IMR-90 (cell line): ENCODE measurements around the gene CD300LF. TPM values are rescaled to one million over a fixed set of nuclear protein-coding genes. Genes with fewer than 3 reads are reported as not detected.

ENCODE experiments used
- ATAC-seq: fragments of 200-7000 bp; cut with Tn5 transposase; 2 replicates; pipeline ENCODE4 v1.9.1; 2020; ENCODE audit warnings: low read depth, mild to moderate bottlenecking, moderate library complexity
- BruUV-seq: library from RNA; stranded (reverse); fragments of 400-500 nt; replicated peaks from 2 replicates; lab custom pipeline; 2021; lab: Mats Ljungman, UMichigan
- CTCF ChIA-PET: fragments of 300-600 bp; formaldehyde crosslinking; extraction: SDS; loops from one replicate; lab custom pipeline; 2021; ENCODE audit warnings: antibody characterized with exemption; lab: Yijun Ruan, JAX
- POLR2A ChIA-PET: fragments of 300-600 bp; sonication (Branson Sonifier 250); formaldehyde crosslinking; loops from one replicate; lab custom pipeline; 2022; ENCODE audit warnings: antibody characterized with exemption; ENCODE audit not compliant: unreplicated experiment; lab: Charles Lee
- DNase-seq: peaks from one replicate; pipeline ENCODE4 v3.0.0; 2013
- H2AFZ ChIP-seq: replicated peaks from 2 replicates; pipeline ENCODE3; 2013; ENCODE audit warnings: low read length, mild to moderate bottlenecking; ENCODE audit not compliant: poor library complexity
- H2AK5ac ChIP-seq: 2 replicates; pipeline ENCODE4 v1.6.1; 2013; ENCODE audit warnings: low read depth, low read length, inconsistent platforms
- H2AK9ac ChIP-seq: replicated peaks from 2 replicates; pipeline ENCODE3; 2013; ENCODE audit warnings: mild to moderate bottlenecking, low read depth, low read length, moderate library complexity; ENCODE audit not compliant: poor library complexity
- H2BK120ac ChIP-seq: 2 replicates; pipeline ENCODE4 v1.6.1; 2013; ENCODE audit warnings: low read depth, low read length, inconsistent platforms
- H2BK15ac ChIP-seq: 3 replicates; pipeline ENCODE4 v1.6.1; 2013; ENCODE audit warnings: low read depth, low read length, inconsistent platforms
- H2BK20ac ChIP-seq: 2 replicates; pipeline ENCODE4 v1.6.1; 2013; ENCODE audit warnings: low read depth, mild to moderate bottlenecking, inconsistent platforms, low read length, moderate library complexity
- H2BK5ac ChIP-seq: 2 replicates; pipeline ENCODE4 v1.6.1; 2013; ENCODE audit warnings: mild to moderate bottlenecking, low read depth, low read length, inconsistent platforms; ENCODE audit not compliant: poor library complexity, severe bottlenecking
- H3K14ac ChIP-seq: replicated peaks from 2 replicates; pipeline ENCODE4 v1.6.1; 2013; ENCODE audit warnings: low read depth, low read length, inconsistent platforms
- H3K18ac ChIP-seq: 2 replicates; pipeline ENCODE4 v1.6.1; 2013; ENCODE audit warnings: low read depth, low read length, control low read depth
- H3K23ac ChIP-seq: 2 replicates; pipeline ENCODE4 v1.6.1; 2013; ENCODE audit warnings: low read depth, low read length, inconsistent platforms
- H3K27ac ChIP-seq: 2 replicates; pipeline ENCODE4 v1.5.1; 2013; ENCODE audit warnings: mild to moderate bottlenecking, control low read depth, low read length; ENCODE audit not compliant: insufficient read depth
- H3K27me3 ChIP-seq: 2 replicates; pipeline ENCODE4 v1.6.1; 2013; ENCODE audit warnings: low read length; ENCODE audit not compliant: control insufficient read depth, insufficient read depth
- H3K36me3 ChIP-seq: 2 replicates; pipeline ENCODE4 v1.6.1; 2013; ENCODE audit warnings: low read length, mixed read lengths; ENCODE audit not compliant: control insufficient read depth, insufficient read depth
- H3K4ac ChIP-seq: 2 replicates; pipeline ENCODE4 v1.6.1; 2013; ENCODE audit warnings: low read depth, low read length, inconsistent platforms
- H3K4me1 ChIP-seq: 2 replicates; pipeline ENCODE4 v1.6.1; 2013; ENCODE audit warnings: low read length, mixed read lengths; ENCODE audit not compliant: control insufficient read depth, insufficient read depth
- H3K4me2 ChIP-seq: 2 replicates; pipeline ENCODE4 v1.6.1; 2013; ENCODE audit warnings: low read depth, mild to moderate bottlenecking, control low read depth, low read length, moderate library complexity
- H3K4me3 ChIP-seq: 2 replicates; pipeline ENCODE4 v1.5.1; 2013; ENCODE audit warnings: low read depth, mild to moderate bottlenecking, control low read depth, low read length, moderate library complexity; ENCODE audit not compliant: insufficient read depth
- H3K56ac ChIP-seq: 2 replicates; pipeline ENCODE4 v1.6.1; 2013; ENCODE audit warnings: low read length, inconsistent platforms; ENCODE audit not compliant: insufficient read depth; ENCODE audit errors: extremely low read depth
- H3K79me1 ChIP-seq, 2 experiments: 2 replicates each; pipeline ENCODE4 v1.6.1; 2013; ENCODE audit warnings: low read length in 2 of 2, inconsistent platforms in 1 of 2, low read depth in 1 of 2
- H3K9ac ChIP-seq: 2 replicates; pipeline ENCODE4 v1.6.1; 2013; ENCODE audit warnings: low read depth, low read length, control low read depth
- H3K9me1 ChIP-seq: 2 replicates; pipeline ENCODE4 v1.6.1; 2013; ENCODE audit warnings: low read length, inconsistent platforms; ENCODE audit not compliant: insufficient read depth
- H3K9me3 ChIP-seq: 2 replicates; pipeline ENCODE4 v1.6.1; 2013; ENCODE audit warnings: low read length; ENCODE audit not compliant: control insufficient read depth, insufficient read depth
- H4K20me1 ChIP-seq: 2 replicates; pipeline ENCODE4 v1.6.1; 2013; ENCODE audit warnings: low read length, inconsistent platforms; ENCODE audit not compliant: insufficient read depth
- H4K5ac ChIP-seq: 2 replicates; pipeline ENCODE4 v1.6.1; 2013; ENCODE audit warnings: mild to moderate bottlenecking, low read depth, low read length, control low read depth
- H4K8ac ChIP-seq, 2 experiments: 2 replicates each; pipeline ENCODE4 v1.6.1; 2013; ENCODE audit warnings: low read depth in 2 of 2, low read length in 2 of 2, control low read depth in 1 of 2, inconsistent platforms in 1 of 2
- H4K91ac ChIP-seq: 2 replicates; pipeline ENCODE4 v1.6.1; 2013; ENCODE audit warnings: low read depth, low read length, inconsistent platforms; ENCODE audit not compliant: insufficient read depth
- BHLHE40 ChIP-seq: fragments of 150-350 bp; IDR thresholded peaks from 2 replicates; pipeline ENCODE4 v1.6.1; 2016; ENCODE audit warnings: mild to moderate bottlenecking, low read depth, low read length
- CEBPB ChIP-seq: IDR thresholded peaks from 2 replicates; pipeline ENCODE4 v1.6.1; 2012; ENCODE audit warnings: low read depth, low read length, improper control_type of control experiment
- CTCF ChIP-seq: conservative IDR thresholded peaks from 2 replicates; pipeline ENCODE4 v1.5.1; 2012; ENCODE audit warnings: mild to moderate bottlenecking, low read depth, low read length, improper control_type of control experiment
- ELK1 ChIP-seq: fragments of 150-350 bp; IDR thresholded peaks from 2 replicates; pipeline ENCODE4 v1.6.1; 2016; ENCODE audit warnings: low read depth, mild to moderate bottlenecking, low read length, moderate library complexity, borderline replicate concordance
- FOS ChIP-seq: fragments of 150-350 bp; IDR thresholded peaks from 2 replicates; pipeline ENCODE4 v1.6.1; 2016; ENCODE audit warnings: low read depth, low read length
- MAFK ChIP-seq: IDR thresholded peaks from 2 replicates; pipeline ENCODE4 v1.6.1; 2012; ENCODE audit warnings: low read depth, low read length, improper control_type of control experiment
- MAZ ChIP-seq: IDR thresholded peaks from 2 replicates; pipeline ENCODE4 v1.6.1; 2012; ENCODE audit warnings: low read depth, mild to moderate bottlenecking, low read length, improper control_type of control experiment, moderate library complexity, borderline replicate concordance
- NFE2L2 ChIP-seq: fragments of 150-350 bp; IDR thresholded peaks from 2 replicates; pipeline ENCODE4 v1.6.1; 2016; ENCODE audit warnings: low read depth, mild to moderate bottlenecking, low read length
- POLR2A ChIP-seq: IDR thresholded peaks from 2 replicates; pipeline ENCODE4 v1.6.1; 2012; ENCODE audit warnings: mild to moderate bottlenecking, low read depth, low read length
- RAD21 ChIP-seq: IDR thresholded peaks from 2 replicates; pipeline ENCODE4 v1.6.1; 2012; ENCODE audit warnings: low read length, improper control_type of control experiment
- RFX5 ChIP-seq: IDR thresholded peaks from 2 replicates; pipeline ENCODE4 v1.8.0; 2012; ENCODE audit warnings: low read depth, mild to moderate bottlenecking, low read length, moderate library complexity
- SMC3 ChIP-seq: fragments of 150-350 bp; IDR thresholded peaks from 2 replicates; pipeline ENCODE4 v1.6.1; 2016; ENCODE audit warnings: low read depth, mild to moderate bottlenecking, antibody characterized with exemption, low read length, moderate library complexity
- USF2 ChIP-seq: fragments of 150-350 bp; IDR thresholded peaks from 2 replicates; pipeline ENCODE4 v1.6.1; 2017; ENCODE audit warnings: mild to moderate bottlenecking, antibody characterized with exemption, low read length, low read depth
- WGBS, 2 experiments: methylation state at CpG; one replicate each; pipeline versions ENCODE4 v1.1.5 to v1.1.7; 2013; ENCODE audit warnings: missing lambda C conversion rate in 2 of 2; ENCODE audit not compliant: insufficient read length in 1 of 2; ENCODE audit errors: extremely low coverage in 2 of 2; 5-methylcytosine and 5-hydroxymethylcytosine counted together
- dilution Hi-C: fragments of 300-500 bp; cut with HindIII; formaldehyde crosslinking; loops from one replicate; pipeline ENCODE4 v1.14.3; 2018; ENCODE audit warnings: low sequenced_read_pairs; ENCODE audit not compliant: unreplicated experiment
- in situ Hi-C: fragments of 300-500 bp; cut with MboI; formaldehyde crosslinking; loops from 3 replicates; pipeline ENCODE4 v1.14.3; 2019; ENCODE audit warnings: low sequenced_read_pairs, inconsistent platforms, mixed read lengths
- intact Hi-C: fragments of 100-400 bp; cut with micrococcal nuclease; formaldehyde crosslinking; loops from 2 replicates; pipeline ENCODE4 v1.10.0; 2022
- polyA plus RNA-seq, 3 experiments: library from polyadenylated mRNA; depleted of rRNA; stranded (reverse); fragments of >200 nt; gene quantifications; 2 replicates each; pipeline ENCODE4 v1.2.3, GENCODE V29; 2012; ENCODE audit warnings: low replicate concordance in 1 of 3
- total RNA-seq: library from RNA; depleted of rRNA; stranded (reverse); fragments of >200 nt; gene quantifications from 2 replicates; pipeline ENCODE4 v1.2.3, GENCODE V29; 2012

CD300LF gene
- total and polyA plus RNA-seq, 2 of the 4 experiments (the other 2 are of a cell fraction), result not detected

GRCh38 chr17:74711058-74711824 lies 1.5 kb downstream of the CD300LF start:
- H2BK20ac ChIP-seq, result no peak overlapping the region
- H2BK120ac ChIP-seq, result no peak overlapping the region
- no peak for ATAC-seq
- DNase-seq, result no peak
- ChIA-PET CTCF (no interaction called here), POLR2A (no interaction called here)
- H3K4me3 ChIP-seq, result no peak overlapping the region
- no peak overlapping the region for H3K9ac ChIP-seq
- H3K79me1 ChIP-seq, result no peaks in the 10 kb centered on the region
- H3K4me1 ChIP-seq, result no peaks in the 10 kb centered on the region
- no peak overlapping the region for H2AFZ ChIP-seq
- no peak overlapping the region for H3K27ac ChIP-seq
- no peak overlapping the region for H4K91ac ChIP-seq
- H3K4ac ChIP-seq, result no peak overlapping the region
- H3K23ac ChIP-seq, result no peak overlapping the region
- no peak overlapping the region for H3K14ac ChIP-seq
- no peaks in the 10 kb centered on the region for H4K20me1 ChIP-seq
- H2AK9ac ChIP-seq, result no peak overlapping the region
- 16% methylated on average over 4 of the region's 12 CpGs; no CpG with 5 or more reads in 1 of the 2 experiments for WGBS, 2 experiments
- H4K8ac ChIP-seq, result no peak overlapping the region
- H3K27me3 ChIP-seq, result no peaks in the 10 kb centered on the region; the same call in 1 of the 2 replicates
- no peak overlapping the region for H2BK15ac ChIP-seq
- no peaks in the 10 kb centered on the region for H3K9me1 ChIP-seq
- no TSS peak for BruUV-seq
- TF ChIP-seq MAFK, result no peak
- TF ChIP-seq FOS, result no peak
- TF ChIP-seq SMC3, result no peak
- TF ChIP-seq CTCF, result no peak
- no peak for TF ChIP-seq MAZ
- TF ChIP-seq BHLHE40, result no peak
- TF ChIP-seq CEBPB, result no peak
- TF ChIP-seq USF2, result no peak
- no peak for TF ChIP-seq ELK1
- no peak for TF ChIP-seq RAD21
- TF ChIP-seq NFE2L2, result no peak
- no peak for TF ChIP-seq RFX5
- no peak for TF ChIP-seq POLR2A
- no peak overlapping the region for H3K4me2 ChIP-seq
- intact Hi-C loops, result no loop called here
- H4K5ac ChIP-seq, result no peak overlapping the region
- no peak overlapping the region for H3K18ac ChIP-seq
- H2BK5ac ChIP-seq, result no peak overlapping the region
- H3K36me3 ChIP-seq, result no peaks in the 10 kb centered on the region
- no peaks in the 10 kb centered on the region for H3K9me3 ChIP-seq
- no peak overlapping the region for H2AK5ac ChIP-seq
- dilution Hi-C loops, result no loop called here
- in situ Hi-C loops, result no loop called here
- no peak overlapping the region for H3K56ac ChIP-seq
